Gastroesophageal sphincter (tissue), 3 donors: ENCODE data around the gene KLK13.

Experiments
- EP300 ChIP-seq: sonication (generic); formaldehyde crosslinking; IDR thresholded peaks from one replicate; pipeline ENCODE4 v1.6.1; 2017; ENCODE audit warnings: antibody characterized with exemption, mild to moderate bottlenecking
- POLR2A ChIP-seq, 2 donors: fragments of 450-650 bp; IDR thresholded peaks; one replicate each; pipeline ENCODE4 v1.6.1; 2017; ENCODE audit warnings: antibody characterized with exemption in 2 of 2, mild to moderate bottlenecking in 2 of 2, moderate library complexity in 1 of 2
- POLR2AphosphoS5 ChIP-seq: sonication (generic); formaldehyde crosslinking; IDR thresholded peaks from one replicate; pipeline ENCODE4 v1.6.1; 2017; ENCODE audit warnings: antibody characterized with exemption
- TF ChIP-seq, protein P1 (sequence below), 4 experiments: fragments of 200-600 bp in 2 of 4; fragments of 450-650 bp in 2 of 4; sonication (generic) in 1 of 4; IDR thresholded peaks; one replicate each; pipeline ENCODE4 v1.5.1; 2017 to 2019; ENCODE audit warnings: antibody characterized with exemption in 4 of 4, mild to moderate bottlenecking in 2 of 4, moderate library complexity in 2 of 4

DNA sequence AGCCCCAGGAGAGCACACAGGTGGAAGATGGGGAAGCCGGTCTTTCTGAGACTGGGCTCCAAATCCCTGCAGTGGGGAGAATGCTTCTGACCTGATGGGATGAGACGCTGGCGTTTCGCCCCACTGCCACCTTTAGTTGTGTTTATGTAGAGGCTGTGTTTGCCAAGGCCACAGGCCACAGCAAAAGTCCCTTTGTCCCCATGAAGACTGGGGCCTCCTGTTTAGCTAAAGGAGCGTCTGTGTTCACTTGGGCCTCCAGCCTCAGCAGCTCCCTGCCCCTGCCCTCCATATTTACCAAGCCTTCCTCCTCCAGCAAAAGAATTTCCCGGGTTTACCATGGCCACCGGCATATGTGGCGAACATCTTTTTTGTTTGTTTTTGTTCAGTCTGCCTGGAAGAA lies 28.2 kb upstream of the KLK13 start:
- TF ChIP-seq, protein P1, sequence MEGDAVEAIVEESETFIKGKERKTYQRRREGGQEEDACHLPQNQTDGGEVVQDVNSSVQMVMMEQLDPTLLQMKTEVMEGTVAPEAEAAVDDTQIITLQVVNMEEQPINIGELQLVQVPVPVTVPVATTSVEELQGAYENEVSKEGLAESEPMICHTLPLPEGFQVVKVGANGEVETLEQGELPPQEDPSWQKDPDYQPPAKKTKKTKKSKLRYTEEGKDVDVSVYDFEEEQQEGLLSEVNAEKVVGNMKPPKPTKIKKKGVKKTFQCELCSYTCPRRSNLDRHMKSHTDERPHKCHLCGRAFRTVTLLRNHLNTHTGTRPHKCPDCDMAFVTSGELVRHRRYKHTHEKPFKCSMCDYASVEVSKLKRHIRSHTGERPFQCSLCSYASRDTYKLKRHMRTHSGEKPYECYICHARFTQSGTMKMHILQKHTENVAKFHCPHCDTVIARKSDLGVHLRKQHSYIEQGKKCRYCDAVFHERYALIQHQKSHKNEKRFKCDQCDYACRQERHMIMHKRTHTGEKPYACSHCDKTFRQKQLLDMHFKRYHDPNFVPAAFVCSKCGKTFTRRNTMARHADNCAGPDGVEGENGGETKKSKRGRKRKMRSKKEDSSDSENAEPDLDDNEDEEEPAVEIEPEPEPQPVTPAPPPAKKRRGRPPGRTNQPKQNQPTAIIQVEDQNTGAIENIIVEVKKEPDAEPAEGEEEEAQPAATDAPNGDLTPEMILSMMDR (IDR thresholded peaks at IDR 0.05), result no peak
- TF ChIP-seq POLR2A (IDR thresholded peaks at IDR 0.05) (no peak), POLR2AphosphoS5 (no peak), EP300 (no peak)
